ENCODE results near the gene CA4. TPM values are rescaled to one million over a fixed set of nuclear protein-coding genes. Genes with fewer than 3 reads are reported as not detected.
"Not testable (repeated sequence)": the region's sequence is repeated elsewhere in the genome, so short reads cannot be mapped to it uniquely, and the experiment has no call there.

CA4 gene
- total and polyA plus RNA-seq, 4 experiments from 2014 or later: not detected

DNA sequence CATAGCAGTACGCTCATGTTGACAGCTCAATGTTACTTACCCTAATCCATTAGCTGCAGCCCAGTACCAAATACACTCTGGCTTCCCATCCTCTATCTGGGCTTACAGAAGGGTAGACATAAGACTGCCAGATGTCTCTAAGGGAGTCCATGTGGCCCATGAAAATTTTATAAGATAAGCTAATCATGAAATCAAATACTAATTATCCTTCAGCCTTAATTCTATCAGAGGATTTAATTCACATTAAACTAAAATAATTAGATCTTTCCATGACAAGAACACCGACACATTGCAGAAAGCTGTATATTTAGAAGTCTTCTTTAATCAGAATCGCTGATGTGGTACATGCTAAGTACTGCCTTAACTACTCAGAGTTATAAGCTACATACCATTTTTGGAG, 43.3 kb downstream of the CA4 start:
- H3K4me1 ChIP-seq (ENCODE audit: insufficient read depth, low read length); intact Hi-C loops (cut with micrococcal nuclease); H3K4me3 Mint-ChIP-seq; H3K27ac ChIP-seq (ENCODE audit: low read depth, low read length); H3K27me3 ChIP-seq (ENCODE audit: insufficient read depth, low read length); H3K4me3 ChIP-seq (ENCODE audit: low read length in 2 of 2); H3K27me3 Mint-ChIP-seq; H3K9me3 Mint-ChIP-seq; H3K4me1 Mint-ChIP-seq; POLR2A ChIA-PET (ENCODE audit: partially characterized antibody); DNase-seq; H3K9me3 ChIP-seq (ENCODE audit: control insufficient read depth in 1 of 2, low read length in 2 of 2); CTCF ChIA-PET (ENCODE audit: partially characterized antibody): not testable (repeated sequence)
- H3K36me3 Mint-ChIP-seq: peaks cover 53 to 68% of the 10 kb centered on the region in 2 donors
- peaks cover 29% of the 10 kb centered on the region for H3K36me3 ChIP-seq (ENCODE audit: insufficient read depth, low read length)
- H3K27ac Mint-ChIP-seq: peak overlapping the region in 1 of 7 donors; percentile 56

DNA sequence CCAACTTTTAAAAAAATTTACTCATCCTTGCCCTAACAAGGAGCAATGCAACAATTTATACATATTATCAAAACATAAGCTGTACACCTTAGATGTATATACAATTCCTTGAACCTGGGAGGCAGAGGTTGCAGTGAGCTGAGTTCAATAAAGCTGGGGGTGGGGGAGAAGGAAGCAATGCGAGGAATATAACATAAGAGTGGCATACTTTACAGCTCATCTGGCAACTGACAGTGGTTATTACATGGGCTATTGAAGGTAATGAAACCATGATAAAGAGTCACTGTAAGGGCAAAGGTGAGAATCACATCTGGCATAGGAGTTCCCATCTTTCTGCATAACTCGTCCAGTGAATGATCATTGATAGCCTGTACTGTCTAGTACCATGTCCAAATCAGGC, 43.7 kb downstream of the CA4 start:
- H3K4me1 ChIP-seq (ENCODE audit: insufficient read depth, low read length): no peaks in the 10 kb centered on the region
- no peaks in the 10 kb centered on the region for H3K27me3 ChIP-seq (ENCODE audit: insufficient read depth, low read length)
- peaks cover 30% of the 10 kb centered on the region for H3K36me3 ChIP-seq (ENCODE audit: insufficient read depth, low read length)
- Mint-ChIP-seq H3K27ac (no peak overlapping the region), H3K4me3 (no peak overlapping the region), H3K27me3 (no peaks in the 10 kb centered on the region), H3K9me3 (no peaks in the 10 kb centered on the region), H3K36me3 (peaks cover 57 to 72% of the 10 kb centered on the region in 2 donors), H3K4me1 (no peaks in the 10 kb centered on the region)
- no peaks in the 10 kb centered on the region for H3K9me3 ChIP-seq (ENCODE audit: control insufficient read depth in 1 of 2, low read length in 2 of 2)
- no peak overlapping the region for H3K4me3 ChIP-seq (ENCODE audit: low read length in 2 of 2)
- H3K27ac ChIP-seq (ENCODE audit: low read depth, low read length): no peak overlapping the region
- intact Hi-C loops (cut with micrococcal nuclease): no loop called here
- POLR2A ChIA-PET (ENCODE audit: partially characterized antibody): no interaction called here
- CTCF ChIA-PET (ENCODE audit: partially characterized antibody): no interaction called here
- no peak for DNase-seq

DNA sequence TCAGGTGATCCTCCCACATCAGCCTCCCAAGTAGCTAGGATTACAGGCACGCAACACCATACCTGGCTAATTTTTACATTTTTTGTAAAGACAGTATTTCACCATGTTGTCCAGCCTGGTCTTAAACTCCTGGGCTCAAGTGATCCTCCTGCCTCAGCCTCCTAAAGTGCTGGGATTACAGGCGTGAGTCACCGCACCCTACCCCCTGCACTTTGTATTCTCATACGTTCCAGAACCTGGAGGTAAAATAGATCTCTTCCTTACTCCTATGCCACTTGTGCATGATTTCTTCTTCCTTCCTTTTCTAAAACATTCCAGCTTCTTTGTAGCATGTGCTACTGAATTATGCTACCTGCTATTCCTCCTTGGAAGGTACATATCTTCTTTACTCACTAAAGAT, 44.4 kb downstream of the CA4 start:
- H3K27me3 Mint-ChIP-seq; H3K9me3 ChIP-seq (ENCODE audit: control insufficient read depth in 1 of 2, low read length in 2 of 2); H3K9me3 Mint-ChIP-seq; H3K27me3 ChIP-seq (ENCODE audit: insufficient read depth, low read length); H3K4me3 ChIP-seq (ENCODE audit: low read length in 2 of 2); H3K27ac ChIP-seq (ENCODE audit: low read depth, low read length); H3K4me1 ChIP-seq (ENCODE audit: insufficient read depth, low read length); H3K4me3 Mint-ChIP-seq; CTCF ChIA-PET (ENCODE audit: partially characterized antibody); DNase-seq; H3K4me1 Mint-ChIP-seq; POLR2A ChIA-PET (ENCODE audit: partially characterized antibody); intact Hi-C loops (cut with micrococcal nuclease): not testable (repeated sequence)
- peaks cover 25% of the 10 kb centered on the region for H3K36me3 ChIP-seq (ENCODE audit: insufficient read depth, low read length)
- Mint-ChIP-seq H3K27ac (peak overlapping the region in 2 of 7 donors; percentile 28 to 76), H3K36me3 (peaks cover 64 to 72% of the 10 kb centered on the region in 2 donors)

- H3K4me1 Mint-ChIP-seq; H3K27ac Mint-ChIP-seq; H3K27ac ChIP-seq (ENCODE audit: low read depth, low read length); H3K4me1 ChIP-seq (ENCODE audit: insufficient read depth, low read length); H3K36me3 ChIP-seq (ENCODE audit: insufficient read depth, low read length); H3K9me3 ChIP-seq (ENCODE audit: control insufficient read depth in 1 of 2, low read length in 2 of 2); POLR2A ChIA-PET (ENCODE audit: partially characterized antibody); H3K4me3 ChIP-seq (ENCODE audit: low read length in 2 of 2); H3K27me3 Mint-ChIP-seq; H3K9me3 Mint-ChIP-seq; H3K27me3 ChIP-seq (ENCODE audit: insufficient read depth, low read length); intact Hi-C loops (cut with micrococcal nuclease); DNase-seq; H3K4me3 Mint-ChIP-seq: not testable (repeated sequence)
- CTCF ChIA-PET (ENCODE audit: partially characterized antibody): interaction anchor here (0.8 to 1.4 kb wide), 2 partner anchors 58 to 152 kb away, joined by 3 read pairs; no protein-coding TSS in a partner anchor
- H3K36me3 Mint-ChIP-seq: peaks cover 40 to 44% of the 10 kb centered on the region in 2 donors
Measured at GRCh38 chr17:60198630-60199029, 48.9 kb downstream of the CA4 start.

DNA sequence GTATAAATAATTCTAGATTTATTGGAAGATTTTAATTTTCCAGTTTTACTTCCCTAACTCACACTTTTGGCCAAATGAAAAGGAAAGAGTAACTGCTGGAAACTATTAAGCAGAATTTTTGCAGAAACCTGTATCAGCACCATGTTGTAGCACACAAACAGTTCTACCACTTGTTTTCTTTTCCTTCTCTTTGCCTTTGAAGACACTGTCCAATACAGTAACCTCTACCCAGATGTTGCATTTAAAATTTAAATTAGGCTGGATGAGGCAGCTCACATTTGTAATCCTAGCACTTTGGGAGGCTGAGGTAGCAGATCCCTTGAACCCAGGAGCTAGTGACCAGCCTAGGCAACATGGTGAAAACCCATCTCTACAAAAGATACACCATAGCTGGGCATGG, 56.0 kb downstream of the CA4 start:
- H3K9me3 Mint-ChIP-seq; H3K27me3 ChIP-seq (ENCODE audit: insufficient read depth, low read length); POLR2A ChIA-PET (ENCODE audit: partially characterized antibody); intact Hi-C loops (cut with micrococcal nuclease); H3K4me1 Mint-ChIP-seq; H3K4me3 Mint-ChIP-seq; H3K27me3 Mint-ChIP-seq; H3K27ac ChIP-seq (ENCODE audit: low read depth, low read length); H3K4me1 ChIP-seq (ENCODE audit: insufficient read depth, low read length); H3K27ac Mint-ChIP-seq; H3K36me3 ChIP-seq (ENCODE audit: insufficient read depth, low read length); H3K9me3 ChIP-seq (ENCODE audit: control insufficient read depth in 1 of 2, low read length in 2 of 2); CTCF ChIA-PET (ENCODE audit: partially characterized antibody); H3K4me3 ChIP-seq (ENCODE audit: low read length in 2 of 2); DNase-seq: not testable (repeated sequence)
- peaks cover 3 to 12% of the 10 kb centered on the region in 2 donors for H3K36me3 Mint-ChIP-seq

GRCh38 chr17:60208302-60208701, 58.5 kb downstream of the CA4 start:
- H3K36me3 ChIP-seq (ENCODE audit: insufficient read depth, low read length); DNase-seq; H3K4me3 ChIP-seq (ENCODE audit: low read length in 2 of 2); H3K27ac Mint-ChIP-seq; H3K4me3 Mint-ChIP-seq; CTCF ChIA-PET (ENCODE audit: partially characterized antibody); H3K27me3 Mint-ChIP-seq; H3K4me1 ChIP-seq (ENCODE audit: insufficient read depth, low read length); POLR2A ChIA-PET (ENCODE audit: partially characterized antibody); H3K9me3 ChIP-seq (ENCODE audit: control insufficient read depth in 1 of 2, low read length in 2 of 2); H3K4me1 Mint-ChIP-seq; intact Hi-C loops (cut with micrococcal nuclease); H3K27ac ChIP-seq (ENCODE audit: low read depth, low read length); H3K27me3 ChIP-seq (ENCODE audit: insufficient read depth, low read length); H3K9me3 Mint-ChIP-seq: not testable (repeated sequence)
- peaks cover 3 to 12% of the 10 kb centered on the region in 2 donors for H3K36me3 Mint-ChIP-seq

Other genes with a start within 250 kb of the CA4 start
- 10 to 100 TPM; 36.6 to 40.3 TPM for gene RNFT1, start 185.2 kb upstream of the CA4 start, total RNA-seq
- gene RNFT1, start 185.2 kb upstream of the CA4 start, polyA plus RNA-seq: 10 to 100 TPM; 23.2 to 33.6 TPM
- 10 to 100 TPM; 18.7 to 23.5 TPM for gene HEATR6, start 71.1 kb upstream of the CA4 start, total RNA-seq
- gene HEATR6, start 71.1 kb upstream of the CA4 start, polyA plus RNA-seq: 10 to 100 TPM; 10.5 to 16.5 TPM
- 10 to 100 TPM; 31.1 to 36.2 TPM for gene USP32, start 242.2 kb downstream of the CA4 start, total RNA-seq
- gene USP32, start 242.2 kb downstream of the CA4 start, polyA plus RNA-seq: 1 to 10 TPM; 2.6 to 9.7 TPM